ENCODE data around the gene KCTD11. TPM values are rescaled to one million over a fixed set of nuclear protein-coding genes. Genes with fewer than 3 reads are reported as not detected.

KCTD11 gene
- total and polyA plus RNA-seq, 10 of the 15 experiments (the other 5 are each of a cell fraction or from before 2014, with no cell fraction given), result 0.05 to 7.3 (median 2.9) TPM

DNA sequence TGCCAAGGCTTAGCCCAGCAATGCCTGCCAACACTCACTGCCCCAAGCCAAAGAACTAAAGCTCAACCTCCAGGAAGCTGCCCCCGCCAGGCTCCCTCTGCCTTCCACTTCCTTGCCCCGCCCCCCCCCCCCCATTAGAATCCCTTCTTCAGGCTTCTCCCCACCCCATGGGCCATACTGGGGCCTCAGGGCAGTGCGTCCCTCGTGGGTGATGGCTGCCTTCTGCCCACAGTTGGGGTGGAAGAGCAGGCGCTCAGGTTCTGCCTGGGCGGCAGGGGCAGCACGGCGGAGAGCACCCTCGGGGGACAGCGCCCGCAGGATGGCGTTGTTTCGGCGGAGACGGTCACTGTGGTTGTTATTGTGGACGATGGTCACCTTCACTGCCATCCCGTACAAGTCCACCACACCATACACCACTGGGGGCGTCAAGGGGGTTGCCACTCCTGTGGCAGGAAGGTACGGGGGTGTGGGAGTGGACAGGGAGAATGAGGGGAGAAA lies 26.9 kb upstream of the KCTD11 start:
- ChIA-PET CTCF (interaction anchor here (0.7 to 7.9 kb wide), 11 partner anchors 9 to 235 kb away, joined by 3 to 49 read pairs (median 3); partner anchors contain the start of genes ACAP1 and GPS2), POLR2A (interaction anchor here (1.3 kb wide), 1 partner anchor 12 kb away, joined by 9 read pairs; the partner anchor contains the start of gene ACAP1), SMC1A (ENCODE audit: uncharacterized antibody, unreplicated experiment) (interaction anchor here (1.4 to 3.5 kb wide), 2 partner anchors 11 to 20 kb away, joined by 6 to 21 read pairs; partner anchors contain the start of gene ACAP1), RAD21 (ENCODE audit: unreplicated experiment) (interaction anchor here (0.9 to 2.4 kb wide), 4 partner anchors 11 to 27 kb away, joined by 3 to 13 read pairs (median 8); partner anchors contain the start of genes ACAP1 and KCTD11)
- Histone ChIP-seq H3K36me3 (ENCODE audit: control insufficient read depth in 2 of 2, insufficient read depth in 2 of 2, low read length in 1 of 2) (peaks cover 9 to 33% of the 10 kb centered on the region in 2 experiments; a peak in 3 of 4 replicates), H3K27me3 (replicated peaks in 1 of 2; ENCODE audit: control insufficient read depth in 2 of 2, insufficient read depth in 2 of 2, low read length in 1 of 2) (no peaks in the 10 kb centered on the region), H3K4me2 (ENCODE audit: control insufficient read depth, insufficient read depth) (no peak overlapping the region), H3K4me3 (no peak overlapping the region), H4K20me1 (ENCODE audit: control insufficient read depth, insufficient read depth) (no peaks in the 10 kb centered on the region), H3K9ac (ENCODE audit: control insufficient read depth, insufficient read depth, low read length) (no peak overlapping the region), H3K9me3 (replicated peaks; ENCODE audit: control insufficient read depth, insufficient read depth, low read length) (no peaks in the 10 kb centered on the region), H2AFZ (ENCODE audit: control insufficient read depth, low read depth, low read length) (no peak overlapping the region), H3K79me2 (ENCODE audit: control insufficient read depth, insufficient read depth, low read length) (peaks cover 17% of the 10 kb centered on the region), H3K4me1 (ENCODE audit: control insufficient read depth, insufficient read depth, low read length) (peaks cover 5% of the 10 kb centered on the region), H3K27ac (ENCODE audit: control insufficient read depth, insufficient read depth) (no peak overlapping the region)
- BruUV-seq (replicated peaks), result no TSS peak
- no peak for TF ChIP-seq YBX1 (IDR thresholded peaks at IDR 0.05)
- TF ChIP-seq RAD51 (IDR thresholded peaks at IDR 0.05), result no peak
- no peak for TF ChIP-seq RAD21 (IDR thresholded peaks at IDR 0.05; ENCODE audit: insufficient read depth, low read depth, low read length)
- TF ChIP-seq MEF2B (IDR thresholded peaks at IDR 0.05; ENCODE audit: partially characterized antibody, poor library complexity, severe bottlenecking), result no peak
- TF ChIP-seq NFYB (IDR thresholded peaks at IDR 0.05; ENCODE audit: insufficient read depth, low read depth, low read length), result no peak
- TF ChIP-seq JUND (IDR thresholded peaks at IDR 0.05; ENCODE audit: low read depth, low read length), result no peak
- 87% methylated on average over 19 of the region's 19 CpGs for WGBS (ENCODE audit: insufficient coverage, insufficient replicate concordance, low lambda C conversion rate, missing lambda C conversion rate)
- FAIRE-seq (no peak), DNase-seq (ENCODE audit: low read depth, low spot score) (no peak), ATAC-seq (no peak)
- in situ Hi-C loops (cut with MboI) (no loop called here), intact Hi-C loops (cut with micrococcal nuclease; ENCODE audit: unreplicated experiment) (no loop called here)

DNA sequence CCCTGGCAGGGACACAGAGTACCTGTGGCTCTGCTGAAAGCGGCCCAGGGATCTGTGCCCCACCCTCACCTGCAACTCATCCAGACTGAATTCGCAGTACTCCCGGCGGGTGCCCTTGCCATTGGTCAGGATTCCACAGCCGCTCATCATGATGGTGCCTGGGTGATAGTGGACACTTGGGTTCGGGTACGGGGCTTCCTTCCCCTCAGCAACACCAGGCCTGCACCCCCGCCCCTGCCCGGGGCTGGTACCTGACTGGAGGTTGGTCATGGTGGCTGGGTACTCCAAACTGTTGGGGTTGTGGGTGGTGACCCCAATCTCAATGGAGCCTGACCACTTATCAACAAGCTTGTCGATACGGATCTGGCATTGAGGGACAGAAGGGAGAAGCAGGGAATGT lies 25.8 kb upstream of the KCTD11 start:
- no TSS peak for BruUV-seq (replicated peaks)
- no peak overlapping the region for H2AFZ ChIP-seq (ENCODE audit: control insufficient read depth, low read depth, low read length)
- no peak overlapping the region for H3K4me2 ChIP-seq (ENCODE audit: control insufficient read depth, insufficient read depth)
- no peak overlapping the region for H3K9ac ChIP-seq (ENCODE audit: control insufficient read depth, insufficient read depth, low read length)
- no peak for DNase-seq (ENCODE audit: low read depth, low spot score)
- WGBS (ENCODE audit: insufficient coverage, insufficient replicate concordance, low lambda C conversion rate, missing lambda C conversion rate), result 95% methylated on average over 11 of the region's 11 CpGs
- TF ChIP-seq ZNF622 (IDR thresholded peaks at IDR 0.05), result no peak
- TF ChIP-seq MEF2A (IDR thresholded peaks at IDR 0.05; ENCODE audit: insufficient read depth, low read depth, low read length), result no peak
- no peak overlapping the region for H3K27ac ChIP-seq (ENCODE audit: control insufficient read depth, insufficient read depth)
- ChIA-PET SMC1A (ENCODE audit: uncharacterized antibody, unreplicated experiment) (interaction anchor here (0.9 to 3.5 kb wide), 2 partner anchors 10 to 78 kb away, joined by 3 to 21 read pairs; partner anchors contain the start of genes ACAP1 and TMEM256), CTCF (interaction anchor here (1.0 to 7.9 kb wide), 6 partner anchors 11 to 112 kb away, joined by 3 to 49 read pairs (median 5); partner anchors contain the start of gene ACAP1), RAD21 (ENCODE audit: unreplicated experiment) (interaction anchor here (1.5 to 2.2 kb wide), 2 partner anchors 11 to 28 kb away, joined by 3 to 10 read pairs; partner anchors contain the start of gene ACAP1), POLR2A (interaction anchor here (3.2 kb wide), 1 partner anchor 10 kb away, joined by 21 read pairs; the partner anchor contains the start of gene ACAP1)
- peaks cover 14% of the 10 kb centered on the region for H3K4me1 ChIP-seq (ENCODE audit: control insufficient read depth, insufficient read depth, low read length)
- peaks cover 17% of the 10 kb centered on the region for H3K79me2 ChIP-seq (ENCODE audit: control insufficient read depth, insufficient read depth, low read length)
- H3K27me3 ChIP-seq (replicated peaks in 1 of 2; ENCODE audit: control insufficient read depth in 2 of 2, insufficient read depth in 2 of 2, low read length in 1 of 2), result no peaks in the 10 kb centered on the region
- H3K36me3 ChIP-seq (ENCODE audit: control insufficient read depth in 2 of 2, insufficient read depth in 2 of 2, low read length in 1 of 2), result peaks cover 6 to 29% of the 10 kb centered on the region in 2 experiments; a peak in 3 of 4 replicates
- no peak for FAIRE-seq
- intact Hi-C loops (cut with micrococcal nuclease; ENCODE audit: unreplicated experiment) (no loop called here), in situ Hi-C loops (cut with MboI) (no loop called here)
- ATAC-seq, result no peak
- H3K9me3 ChIP-seq (replicated peaks; ENCODE audit: control insufficient read depth, insufficient read depth, low read length), result no peaks in the 10 kb centered on the region
- H4K20me1 ChIP-seq (ENCODE audit: control insufficient read depth, insufficient read depth), result no peaks in the 10 kb centered on the region
- H3K4me3 ChIP-seq, result no peak overlapping the region

Data from GM12878 (cell line).